ENCODE data around the gene RPL22.
A peak's percentile ranks its signal among the peaks of the same experiment; 100 is the strongest.

The RPL22 gene

GRCh38 chr1:6200188-6200809 lies 904 bp upstream of the RPL22 start:
- DNase-seq: no peak

DNA sequence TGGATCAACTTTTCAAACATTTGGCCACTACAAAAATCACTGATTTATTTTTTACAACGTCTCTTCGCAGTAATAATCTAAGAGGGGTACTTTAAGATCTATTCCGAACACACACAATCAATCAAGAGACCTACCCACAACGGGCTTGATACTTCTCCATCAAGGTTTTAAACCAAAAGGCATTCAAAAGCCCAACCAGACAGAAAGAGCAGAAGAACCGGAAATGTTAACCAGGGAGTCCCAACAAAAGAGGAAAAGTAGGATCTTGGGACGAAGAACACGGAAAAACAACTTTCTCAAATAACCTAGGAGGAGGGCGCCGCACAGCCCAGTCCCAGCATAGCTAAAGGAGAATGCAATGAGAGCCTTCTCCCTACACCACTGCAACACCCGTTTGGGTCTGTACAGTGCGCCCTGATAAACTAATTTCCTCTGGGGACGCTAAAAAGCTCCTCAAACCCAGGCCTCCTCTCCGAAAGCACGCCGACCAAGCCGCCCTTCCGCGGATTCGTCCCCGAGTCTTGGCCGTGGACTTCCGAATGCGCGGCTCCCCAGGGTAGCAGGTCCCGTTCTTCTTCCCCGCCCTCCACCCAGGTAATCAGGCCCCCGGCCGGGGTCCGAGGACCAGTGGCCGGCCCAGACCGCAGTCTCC lies 623 bp downstream of the RPL22 start:
- no peak for DNase-seq

- no peak for DNase-seq
These were observed 1.5 kb downstream of the RPL22 start for GRCh38 chr1:6197746-6198427.

DNA sequence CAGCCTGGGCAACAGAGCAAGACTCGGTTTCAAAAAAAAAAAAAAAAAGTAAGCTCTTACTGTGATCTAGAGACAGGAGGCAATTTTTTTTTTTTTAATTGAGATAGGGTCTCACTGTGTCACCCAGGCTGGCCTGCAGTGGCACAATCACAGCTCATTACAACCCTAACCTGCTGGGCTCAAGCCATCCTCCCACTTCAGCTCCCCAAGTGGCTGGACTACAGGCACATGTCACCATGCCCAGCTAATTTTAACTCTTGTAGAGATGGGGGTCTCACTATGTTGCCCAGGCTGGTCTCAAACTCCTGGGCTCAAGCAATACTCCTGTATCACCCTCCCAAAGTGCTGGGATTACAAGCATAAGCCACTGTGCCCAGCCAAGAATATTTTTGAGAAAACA lies 7.4 kb downstream of the RPL22 start:
- DNase-seq: no peak

DNA sequence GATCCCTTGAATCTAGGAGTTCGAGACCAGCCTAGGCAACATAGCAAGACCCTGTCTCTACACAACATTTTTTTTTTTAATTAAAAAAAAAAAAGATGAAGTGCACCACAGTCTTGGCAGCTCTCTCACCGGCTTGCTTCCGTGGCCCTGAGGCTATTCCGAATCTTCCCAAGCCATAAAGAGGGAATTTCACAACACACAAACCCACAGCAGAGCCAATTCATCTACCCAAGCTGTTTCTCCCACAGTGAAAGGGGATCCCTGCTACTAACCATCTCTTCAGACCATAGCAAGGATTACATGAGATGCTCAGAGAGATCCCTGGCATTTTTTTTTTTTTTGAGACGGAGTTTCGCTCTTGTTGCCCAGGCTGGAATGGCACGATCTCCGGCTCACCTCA lies 10.9 kb downstream of the RPL22 start:
- DNase-seq: no peak

GRCh38 chr1:6185635-6186382 lies 13.6 kb downstream of the RPL22 start:
- peak; percentile 3 for DNase-seq

DNA sequence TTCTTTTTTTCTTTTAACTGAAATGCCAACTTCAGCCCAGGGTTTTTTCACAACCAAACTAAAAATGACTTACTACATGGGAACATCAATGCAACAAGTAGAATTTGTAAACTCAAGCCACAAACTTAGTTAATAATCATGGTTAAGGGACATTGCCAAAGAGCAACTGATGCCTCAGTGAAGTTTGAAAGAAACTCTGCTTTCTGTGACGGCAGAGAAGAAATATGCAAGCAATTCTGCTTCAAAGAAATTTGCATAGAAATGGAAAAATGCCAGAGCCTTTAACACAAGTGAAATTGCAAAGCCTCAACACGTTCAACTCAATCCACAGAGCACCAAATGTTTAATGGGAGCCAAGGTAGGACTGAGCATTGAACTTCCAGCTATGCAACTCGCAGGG lies 14.2 kb downstream of the RPL22 start:
- DNase-seq: no peak

DNA sequence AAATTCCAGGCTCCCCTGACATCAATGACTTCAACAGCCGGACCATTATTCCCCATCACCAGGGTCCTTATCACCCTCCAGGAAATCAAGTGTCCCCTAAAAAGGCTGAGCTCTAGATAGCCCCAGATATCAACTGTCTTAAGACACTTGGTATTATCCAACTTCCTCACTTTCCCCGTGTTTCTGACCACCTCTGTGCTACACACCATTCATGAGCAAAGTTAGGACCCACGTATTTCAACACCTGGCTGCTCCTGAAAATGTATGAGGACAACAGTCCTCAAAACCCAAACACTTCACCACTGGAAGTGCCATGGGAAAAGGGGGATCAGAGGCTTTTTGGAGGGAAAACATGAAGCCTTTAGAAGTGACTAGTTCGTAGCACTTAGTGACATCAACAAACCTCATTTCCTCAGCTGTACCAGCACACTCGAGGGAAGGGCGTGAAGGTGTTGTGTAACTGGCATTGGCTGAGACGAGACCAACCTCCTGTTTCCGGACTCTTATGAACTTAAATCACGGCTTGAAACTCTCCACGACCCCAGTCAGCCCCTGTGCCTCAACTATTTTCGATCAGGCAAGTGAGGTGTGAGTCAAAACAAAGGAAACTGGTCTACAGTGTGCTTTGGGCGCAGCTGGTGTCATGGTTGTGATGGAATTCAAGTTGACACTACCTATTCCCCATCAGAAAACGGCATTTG lies 15.2 kb downstream of the RPL22 start:
- no peak for DNase-seq

- no peak for DNase-seq
These were observed 15.8 kb downstream of the RPL22 start for GRCh38 chr1:6183520-6183989.

- DNase-seq: no peak
These were observed 18.0 kb downstream of the RPL22 start for GRCh38 chr1:6181347-6181770.

- DNase-seq: no peak
These were observed 18.6 kb downstream of the RPL22 start for GRCh38 chr1:6180707-6181311.

GRCh38 chr1:6180268-6180706 lies 19.1 kb downstream of the RPL22 start, which contains the start of gene CHD5:
Gene CHD5 (minus strand): TSS chr1:6180321. CDS start chr1:6180023, 298 bp downstream.
- peak; percentile 12 for DNase-seq

- DNase-seq: no peak
These were observed 19.7 kb downstream of the RPL22 start for GRCh38 chr1:6179564-6180175.

- DNase-seq: no peak
These were observed 20.4 kb downstream of the RPL22 start for GRCh38 chr1:6178751-6179563.

GRCh38 chr1:6177681-6178380 lies 21.6 kb downstream of the RPL22 start:
- no peak for DNase-seq

- no peak for DNase-seq
These were observed 22.6 kb downstream of the RPL22 start for GRCh38 chr1:6176779-6177178.

DNA sequence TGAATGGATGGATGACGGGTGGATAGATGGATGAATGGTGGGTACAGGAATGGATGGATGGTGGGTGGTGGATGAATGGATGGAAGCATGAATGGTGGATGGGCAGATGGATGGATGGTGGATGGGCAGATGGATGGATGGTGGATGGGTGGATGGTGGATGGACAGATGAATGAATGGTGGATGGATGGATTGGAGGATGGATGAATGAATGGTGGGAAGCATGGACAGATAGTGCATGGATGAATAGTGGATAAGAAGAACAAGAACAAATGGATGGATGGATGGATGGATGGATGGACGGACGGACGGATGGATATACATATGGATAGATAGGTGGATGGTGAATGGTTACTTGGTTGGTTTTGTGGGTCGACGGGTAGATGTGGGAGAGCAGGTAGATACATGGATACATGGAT lies 24.0 kb downstream of the RPL22 start:
- no peak for DNase-seq

DNA sequence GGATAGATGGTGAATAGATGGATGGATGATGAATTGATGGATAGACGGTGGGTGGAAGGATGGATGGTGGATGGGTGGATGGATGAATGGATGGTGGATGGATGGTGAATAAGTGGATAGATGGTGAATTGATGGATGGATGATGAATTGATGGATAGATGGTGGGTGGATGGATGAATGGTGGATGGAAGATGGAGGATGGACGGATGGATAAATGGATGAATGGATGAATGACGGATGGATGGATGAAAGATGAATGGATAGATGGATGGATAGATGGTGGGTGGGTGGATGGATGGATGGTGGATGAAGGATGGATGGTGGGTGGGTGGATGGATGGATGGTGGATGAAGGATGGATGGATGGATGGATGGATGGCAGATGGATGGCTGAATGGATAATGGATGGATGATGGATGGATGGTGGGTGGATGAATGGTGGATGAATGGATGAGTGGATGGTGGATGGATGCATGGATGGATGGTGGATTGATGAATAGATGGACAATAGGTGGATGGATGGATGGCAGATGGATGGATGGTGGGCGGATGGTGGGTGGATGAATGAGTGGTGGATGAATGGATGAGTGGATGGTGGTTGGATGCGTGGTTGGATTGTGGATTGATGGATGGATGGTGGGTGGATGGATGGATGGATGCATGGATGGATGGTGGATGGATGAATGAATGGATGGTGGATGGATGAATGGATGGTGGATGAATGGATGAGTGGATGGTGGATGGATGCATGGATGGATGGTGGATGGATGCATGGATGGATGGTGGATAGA lies 24.6 kb downstream of the RPL22 start:
- DNase-seq: no peak

DNA sequence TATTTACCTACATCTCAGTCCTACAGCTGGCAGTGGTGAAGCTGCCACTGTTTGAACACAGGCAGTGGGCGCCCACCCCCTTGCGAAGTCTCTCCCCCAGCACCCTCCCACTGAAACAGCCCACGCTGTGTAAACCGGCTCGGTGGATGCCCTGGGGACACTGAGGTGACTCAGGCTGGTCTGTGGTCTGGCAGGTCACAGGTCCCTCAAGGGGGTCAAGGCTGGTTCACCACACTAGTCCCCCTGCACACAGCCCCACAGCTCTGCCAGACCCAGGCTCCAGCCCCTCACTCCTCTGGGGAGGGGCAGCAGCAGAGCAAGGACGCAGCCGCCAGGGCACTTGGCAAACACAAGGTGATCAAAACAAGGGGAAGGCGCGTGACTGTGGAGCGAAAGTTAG lies 26.8 kb downstream of the RPL22 start:
- no peak for DNase-seq

Measured in T1000 (cell line).